HG03432 (cell line): ENCODE results near the gene NRP2.

Source experiments
- ATAC-seq: cut with Tn5 transposase; IDR thresholded peaks from one replicate; pipeline ENCODE4 v1.9.1; 2021; ENCODE audit warnings: mild to moderate bottlenecking, moderate library complexity; ENCODE audit not compliant: unreplicated experiment

NRP2 gene

GRCh38 chr2:205705511-205706349 lies 23.4 kb downstream of the NRP2 start:
- no peak for ATAC-seq

DNA sequence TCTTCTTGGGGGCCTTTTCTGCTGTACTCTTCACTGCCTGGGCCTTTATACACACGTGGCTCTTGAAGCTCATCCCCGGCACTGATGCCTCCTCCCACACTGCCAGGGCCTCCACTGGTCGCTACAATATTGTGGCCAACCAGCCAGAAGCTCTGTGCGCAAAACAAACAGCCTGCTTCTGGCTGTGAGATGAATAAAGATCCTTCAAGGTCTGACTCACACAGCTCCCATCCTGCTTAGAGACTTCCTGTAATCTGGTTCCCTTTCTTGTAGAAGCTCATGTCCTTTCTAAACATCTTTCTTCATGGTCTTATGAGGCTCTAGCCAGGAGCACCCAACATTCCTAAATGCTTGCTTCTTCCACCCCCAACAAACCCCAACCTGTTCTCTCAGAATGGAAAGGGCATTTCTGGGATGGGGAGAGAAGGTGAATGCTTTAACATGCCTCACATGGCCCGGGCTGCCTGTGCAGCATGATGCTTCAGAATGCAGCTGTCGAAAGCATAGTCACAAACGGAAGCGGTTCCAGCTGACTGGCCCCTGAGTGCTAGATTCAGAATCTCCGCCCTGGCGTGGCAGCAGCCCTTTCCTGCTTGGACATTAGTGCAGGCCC lies 24.6 kb downstream of the NRP2 start:
- ATAC-seq = peak; percentile 96

GRCh38 chr2:205708231-205708631 lies 25.9 kb downstream of the NRP2 start:
- ATAC-seq = no peak

DNA sequence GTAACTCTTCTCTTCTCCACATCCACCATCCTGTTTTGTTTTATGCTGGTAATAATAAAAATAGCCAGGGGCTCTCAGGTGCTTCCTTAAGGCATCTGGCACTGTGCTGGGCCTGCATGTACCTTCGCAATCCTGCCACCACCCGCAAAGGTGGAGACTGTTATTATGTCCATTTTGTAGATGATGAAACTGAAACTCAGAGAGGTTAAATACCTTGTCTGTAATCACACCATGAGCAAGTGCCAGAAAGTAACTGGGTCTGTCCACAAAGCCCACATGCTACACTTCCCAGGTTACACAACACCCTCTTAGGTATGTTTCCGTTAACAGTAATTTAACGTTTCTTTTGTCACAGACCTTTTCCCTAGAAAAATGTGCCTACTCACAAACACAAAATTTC lies 27.0 kb downstream of the NRP2 start:
- no peak for ATAC-seq

DNA sequence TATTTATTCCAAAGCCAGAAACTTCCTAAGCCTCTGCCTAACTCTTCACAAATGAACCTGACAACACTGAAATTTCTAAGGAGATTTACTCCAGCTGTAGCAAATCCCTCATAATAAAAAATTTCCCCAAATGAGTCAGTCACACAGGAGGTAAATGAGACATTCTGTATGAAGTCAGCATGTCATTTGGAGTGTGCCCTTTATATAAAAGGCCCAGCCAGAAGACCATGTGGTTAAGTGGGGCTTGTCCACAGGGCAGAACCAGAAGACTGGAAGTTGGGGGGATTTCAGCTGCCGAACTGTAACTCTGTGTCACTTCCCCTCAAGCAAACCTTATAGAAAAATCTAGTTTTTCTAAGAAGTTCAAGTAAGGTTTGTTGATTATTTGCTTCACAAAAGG lies 30.2 kb downstream of the NRP2 start:
- ATAC-seq = no peak

- no peak for ATAC-seq
Measured at GRCh38 chr2:205713086-205713485, 30.8 kb downstream of the NRP2 start.

- peak; percentile 81 for ATAC-seq
Measured at GRCh38 chr2:205714058-205714776, 31.9 kb downstream of the NRP2 start.

- no peak for ATAC-seq
Measured at GRCh38 chr2:205714789-205715720, 32.8 kb downstream of the NRP2 start.

DNA sequence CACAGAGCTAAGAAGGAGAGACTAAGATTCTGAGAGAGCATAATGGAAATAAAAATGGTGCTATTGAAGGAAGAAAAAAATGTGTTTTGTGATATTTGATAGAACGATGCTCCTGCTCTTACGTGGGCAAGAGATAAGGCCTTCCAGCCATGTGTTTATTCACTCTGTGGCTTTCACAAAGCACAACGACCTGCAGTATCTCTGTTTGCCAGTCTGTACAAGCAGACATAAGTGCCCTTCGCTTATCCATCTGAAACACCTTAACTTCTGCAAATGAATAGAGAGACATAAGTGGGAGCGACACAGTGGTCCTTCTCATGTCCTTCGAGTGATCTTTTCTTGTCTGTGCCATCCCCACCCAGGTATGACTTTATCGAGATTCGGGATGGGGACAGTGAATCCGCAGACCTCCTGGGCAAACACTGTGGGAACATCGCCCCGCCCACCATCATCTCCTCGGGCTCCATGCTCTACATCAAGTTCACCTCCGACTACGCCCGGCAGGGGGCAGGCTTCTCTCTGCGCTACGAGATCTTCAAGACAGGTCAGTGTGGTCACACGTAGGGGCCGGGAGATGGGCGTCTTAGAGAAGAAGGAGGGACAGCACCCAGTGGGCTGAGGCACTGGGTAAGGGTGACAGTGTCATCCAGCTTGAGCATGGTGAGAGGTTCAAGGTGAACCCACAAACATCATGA lies 33.7 kb downstream of the NRP2 start:
- ATAC-seq = no peak

DNA sequence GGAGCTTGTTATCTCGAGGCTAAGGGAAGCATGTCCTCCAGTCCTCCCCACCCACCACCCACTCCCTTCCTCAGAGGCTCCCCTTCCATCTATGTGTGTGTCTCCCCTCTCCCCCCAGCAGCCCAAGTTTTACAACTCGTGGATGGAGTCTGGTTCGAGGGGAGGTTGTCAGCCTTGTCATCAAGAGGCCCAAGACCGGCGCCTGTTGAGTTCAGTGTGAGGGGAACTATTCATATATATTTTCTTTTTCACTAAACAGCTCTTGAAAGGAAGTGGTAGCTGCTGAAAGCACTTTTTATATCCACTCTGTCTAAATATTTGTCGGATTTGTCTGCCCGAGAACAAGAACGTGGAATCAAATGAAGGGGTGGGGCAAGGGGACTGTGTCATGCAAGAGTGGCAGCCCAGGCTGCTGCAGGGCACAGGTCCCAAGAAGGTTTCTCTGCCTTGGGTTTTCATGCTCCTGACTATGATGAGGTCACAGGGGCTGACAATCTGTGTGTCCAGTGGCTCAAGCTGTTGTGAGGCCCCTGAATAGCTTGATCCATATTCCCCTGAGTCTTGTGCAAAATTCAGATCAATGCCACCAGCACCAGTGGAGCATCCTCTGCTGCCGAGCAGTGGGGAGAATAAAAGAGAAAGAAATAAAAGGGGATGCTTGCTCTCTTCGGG lies 35.0 kb downstream of the NRP2 start:
- ATAC-seq = no peak

GRCh38 chr2:205717999-205718398 lies 35.7 kb downstream of the NRP2 start:
- no peak for ATAC-seq

DNA sequence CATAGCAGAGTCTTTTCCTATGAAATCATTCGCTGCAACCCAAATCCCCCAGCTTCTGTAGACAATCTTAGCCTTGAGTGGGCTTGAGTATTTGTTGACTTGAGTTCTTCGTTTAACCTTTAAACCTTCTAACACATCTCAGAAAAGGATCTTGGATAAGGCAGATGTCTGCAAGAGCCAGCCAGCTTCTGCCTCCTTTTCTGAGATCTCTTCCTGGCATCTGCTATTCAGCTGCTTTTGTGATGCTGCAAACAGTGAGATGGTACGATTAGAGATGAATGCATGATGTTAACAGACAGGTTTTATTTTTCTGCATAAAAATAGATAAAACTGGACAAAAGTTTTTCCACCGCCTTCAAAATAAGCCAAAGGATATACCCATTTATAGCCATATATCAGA lies 37.5 kb downstream of the NRP2 start:
- no peak for ATAC-seq

- no peak for ATAC-seq
Measured at GRCh38 chr2:205720451-205720902, 38.2 kb downstream of the NRP2 start.

DNA sequence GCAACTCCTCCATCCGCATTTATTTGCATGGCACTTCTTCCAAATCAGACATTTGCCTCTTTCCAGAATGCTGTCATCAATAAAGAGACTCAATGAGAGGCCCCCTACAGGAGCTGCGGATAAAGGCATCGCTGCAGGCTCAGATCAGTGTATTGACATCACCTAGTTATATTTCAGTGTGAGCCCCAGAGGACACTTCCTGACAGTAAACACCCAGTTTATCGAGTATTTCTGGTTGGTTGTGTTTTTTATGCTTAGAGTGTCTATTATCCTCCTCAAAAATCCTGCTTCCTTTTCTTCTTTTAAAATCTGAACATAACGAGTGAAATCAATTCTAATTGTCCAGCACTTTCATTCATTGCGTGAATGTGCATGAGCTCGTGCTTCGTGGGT lies 38.8 kb downstream of the NRP2 start:
- ATAC-seq = no peak

- ATAC-seq = no peak
Measured at GRCh38 chr2:205722283-205722918, 40.1 kb downstream of the NRP2 start.

GRCh38 chr2:205723179-205723578 lies 40.9 kb downstream of the NRP2 start:
- ATAC-seq = no peak

GRCh38 chr2:205725059-205725458 lies 42.8 kb downstream of the NRP2 start:
- no peak for ATAC-seq

- no peak for ATAC-seq
Measured at GRCh38 chr2:205726506-205726905, 44.2 kb downstream of the NRP2 start.

DNA sequence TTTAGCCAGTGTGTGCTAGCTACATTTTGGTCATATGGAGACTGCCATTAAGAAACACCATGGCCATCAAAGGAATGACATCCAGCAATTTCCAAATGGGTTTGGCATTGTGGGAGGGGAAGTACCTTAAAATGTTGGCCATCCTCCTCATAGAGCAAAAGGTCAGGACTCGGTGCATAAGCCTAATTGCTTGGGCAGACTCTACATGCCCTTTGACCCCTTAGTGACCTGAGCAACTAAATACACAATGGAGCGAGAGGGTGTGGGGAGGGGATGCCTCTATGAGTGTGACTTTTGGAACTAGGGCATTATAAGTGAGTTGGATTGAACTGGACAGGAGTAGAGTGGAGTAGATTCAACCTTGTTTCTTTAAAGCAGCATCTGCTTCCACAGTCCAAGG lies 44.9 kb downstream of the NRP2 start:
- ATAC-seq = no peak
